Measurements from ENCODE around the gene CRYBA2.

GRCh38 chr2:218981390-218981880 is 11.8 kb downstream of the CRYBA2 start:
- TF ChIP-seq EZH2 (IDR thresholded peaks at IDR 0.05; ENCODE audit: insufficient read depth, poor library complexity, severe bottlenecking) (peak; percentile 99), EZH2phosphoT487 (IDR thresholded peaks at IDR 0.05; ENCODE audit: insufficient read depth, low read depth) (peak; percentile 75; the same call in 1 of the 2 replicates)
